GM12878 (cell line): ENCODE data around the gene OPRL1. TPM values are rescaled to one million over a fixed set of nuclear protein-coding genes. Genes with fewer than 3 reads are reported as not detected.

ENCODE experiments used
- ATAC-seq: fragments of 200-7000 bp; cut with Tn5 transposase; 3 replicates; pipeline ENCODE4 v1.9.1; 2020; ENCODE audit warnings: mild to moderate bottlenecking, moderate library complexity
- BruUV-seq: library from RNA; stranded (reverse); fragments of 400-500 nt; replicated peaks from 2 replicates; lab custom pipeline; 2021; lab: Mats Ljungman, UMichigan
- CTCF ChIA-PET: fragments of 300-600 bp; sonication (Branson Sonifier 250); formaldehyde crosslinking; extraction: SDS; loops from one replicate; lab custom pipeline; 2021; ENCODE audit warnings: inconsistent platforms; lab: Yijun Ruan, JAX
- POLR2A ChIA-PET: fragments of 350-600 bp; formaldehyde crosslinking; extraction: SDS; loops from one replicate; lab custom pipeline; 2021; ENCODE audit warnings: inconsistent platforms; lab: Charles Lee
- RAD21 ChIA-PET: fragments of 300-600 bp; sonication (Branson Sonifier 250); formaldehyde crosslinking; loops from one replicate; lab custom pipeline; 2023; ENCODE audit warnings: antibody characterized with exemption; ENCODE audit not compliant: unreplicated experiment; lab: Charles Lee
- SMC1A ChIA-PET: fragments of 300-600 bp; sonication (Branson Sonifier 250); formaldehyde crosslinking; loops from one replicate; lab custom pipeline; 2023; ENCODE audit not compliant: unreplicated experiment, uncharacterized antibody; lab: Charles Lee
- DNase-seq: peaks from one replicate; pipeline ENCODE4 v3.0.0-alpha.2; 2011; ENCODE audit warnings: low read depth, low spot score
- FAIRE-seq: peaks from 3 replicates; lab custom pipeline; 2011; peaks lifted over from hg19 to GRCh38; lab: Jason Lieb, UNC
- H2AFZ ChIP-seq: 2 replicates; pipeline ENCODE4 v1.6.0; 2011; ENCODE audit warnings: low read depth, low read length, control low read depth; ENCODE audit not compliant: control insufficient read depth
- H3K27ac ChIP-seq: 2 replicates; pipeline ENCODE4 v1.5.1; 2011; ENCODE audit warnings: control low read depth; ENCODE audit not compliant: control insufficient read depth, insufficient read depth
- H3K27me3 ChIP-seq, 2 experiments: replicated peaks in 1 of 2; 2 replicates each; pipeline versions ENCODE4 v1.6.0 to v1.6.1; 2011; ENCODE audit warnings: low read length in 1 of 2; ENCODE audit not compliant: control insufficient read depth in 2 of 2, insufficient read depth in 2 of 2
- H3K36me3 ChIP-seq, 2 experiments: 2 replicates each; pipeline ENCODE4 v1.5.1; 2011; ENCODE audit warnings: low read length in 1 of 2; ENCODE audit not compliant: control insufficient read depth in 2 of 2, insufficient read depth in 2 of 2
- H3K4me1 ChIP-seq: 2 replicates; pipeline ENCODE4 v1.6.1; 2011; ENCODE audit warnings: mild to moderate bottlenecking, low read length, moderate library complexity, mixed read lengths; ENCODE audit not compliant: control insufficient read depth, insufficient read depth
- H3K4me2 ChIP-seq: 2 replicates; pipeline ENCODE4 v1.6.0; 2011; ENCODE audit warnings: control low read depth; ENCODE audit not compliant: control insufficient read depth, insufficient read depth
- H3K4me3 ChIP-seq: fragments of 200-600 bp; sonication (generic); 2 replicates; pipeline ENCODE4 v1.5.1; 2016
- H3K79me2 ChIP-seq: 2 replicates; pipeline ENCODE4 v1.6.0; 2011; ENCODE audit warnings: low read length; ENCODE audit not compliant: control insufficient read depth, insufficient read depth
- H3K9ac ChIP-seq: 2 replicates; pipeline ENCODE4 v1.8.0; 2011; ENCODE audit warnings: low read length, control low read depth, mixed read lengths; ENCODE audit not compliant: control insufficient read depth, insufficient read depth
- H3K9me3 ChIP-seq: replicated peaks from 3 replicates; pipeline ENCODE4 v1.5.1; 2011; ENCODE audit warnings: mild to moderate bottlenecking, low read length; ENCODE audit not compliant: control insufficient read depth, insufficient read depth
- H4K20me1 ChIP-seq: 2 replicates; pipeline ENCODE4 v1.6.0; 2011; ENCODE audit not compliant: control insufficient read depth, insufficient read depth
- ASH2L ChIP-seq: fragments of 300-600, 200-600 bp; sonication (generic); IDR thresholded peaks from 2 replicates; pipeline ENCODE4 v1.6.1; 2017; ENCODE audit warnings: low read depth, mild to moderate bottlenecking, borderline replicate concordance
- BMI1 ChIP-seq: fragments of 450-650 bp; IDR thresholded peaks from 2 replicates; pipeline ENCODE4 v1.6.1; 2016; ENCODE audit warnings: mild to moderate bottlenecking, moderate library complexity, borderline replicate concordance
- CEBPB ChIP-seq, 2 experiments: fragments of 150-350 bp in 1 of 2; IDR thresholded peaks; 2 replicates each; pipeline ENCODE4 v1.6.1; 2012 to 2014; ENCODE audit warnings: low read depth in 2 of 2, low read length in 2 of 2, borderline replicate concordance in 1 of 2, inconsistent platforms in 1 of 2
- CREM ChIP-seq: IDR thresholded peaks from 2 replicates; pipeline ENCODE4 v1.6.1; 2014; ENCODE audit warnings: antibody characterized with exemption, low read depth
- E2F8 ChIP-seq: fragments of 450-650 bp; IDR thresholded peaks from 2 replicates; pipeline ENCODE4 v1.6.1; 2018; ENCODE audit warnings: mild to moderate bottlenecking, low read depth, moderate library complexity; ENCODE audit not compliant: partially characterized antibody
- EED ChIP-seq: sonication (generic); IDR thresholded peaks from 2 replicates; pipeline ENCODE4 v1.6.1; 2016; ENCODE audit warnings: antibody characterized with exemption, low read depth
- EGR1 ChIP-seq, 2 experiments: IDR thresholded peaks; 1 replicate in 1 of 2; 2 replicates in 1 of 2; pipeline ENCODE4 v1.6.1; 2011 to 2012; ENCODE audit warnings: low read depth in 2 of 2, low read length in 2 of 2, borderline replicate concordance in 1 of 2, mild to moderate bottlenecking in 1 of 2, moderate library complexity in 1 of 2
- FOXK2 ChIP-seq: fragments of 450-650 bp; IDR thresholded peaks from 2 replicates; pipeline ENCODE4 v1.6.1; 2017; ENCODE audit warnings: mild to moderate bottlenecking, moderate library complexity
- HCFC1 ChIP-seq: fragments of 150-350 bp; IDR thresholded peaks from 2 replicates; pipeline ENCODE4 v1.6.1; 2014; ENCODE audit warnings: low read length
- IKZF1 ChIP-seq: fragments of 450-650 bp; conservative IDR thresholded peaks from 2 replicates; pipeline ENCODE4 v1.6.1; 2017; ENCODE audit warnings: antibody characterized with exemption, mild to moderate bottlenecking
- MEF2B ChIP-seq: fragments of 450-650 bp; IDR thresholded peaks from 2 replicates; pipeline ENCODE4 v1.6.1; 2018; ENCODE audit warnings: mild to moderate bottlenecking, moderate library complexity; ENCODE audit not compliant: partially characterized antibody, poor library complexity, severe bottlenecking
- NFIC ChIP-seq: IDR thresholded peaks from 2 replicates; pipeline ENCODE4 v1.6.1; 2012; ENCODE audit warnings: low read depth, mild to moderate bottlenecking, inconsistent platforms, low read length, moderate library complexity
- NFYB ChIP-seq: IDR thresholded peaks from 2 replicates; pipeline ENCODE4 v1.6.1; 2011; ENCODE audit warnings: low read depth, mild to moderate bottlenecking, low read length, improper control_type of control experiment, moderate library complexity; ENCODE audit not compliant: insufficient read depth
- PAX5 ChIP-seq: IDR thresholded peaks from 2 replicates; pipeline ENCODE4 v1.6.1; 2011; ENCODE audit warnings: low read depth, low read length, borderline replicate concordance
- SMAD5 ChIP-seq: IDR thresholded peaks from 2 replicates; pipeline ENCODE4 v1.6.1; 2016; ENCODE audit warnings: antibody characterized with exemption, low read depth
- SUPT20H ChIP-seq: IDR thresholded peaks from 2 replicates; pipeline ENCODE4 v1.6.1; 2011; ENCODE audit warnings: low read depth, mild to moderate bottlenecking, low read length, moderate library complexity, borderline replicate concordance; ENCODE audit not compliant: control insufficient read depth
- YBX1 ChIP-seq: fragments of 450-650 bp; IDR thresholded peaks from 2 replicates; pipeline ENCODE4 v1.6.1; 2016; ENCODE audit warnings: antibody characterized with exemption
- WGBS: methylation state at CpG from one replicate; pipeline ENCODE4 v1.1.6; 2016; ENCODE audit warnings: low lambda C conversion rate; ENCODE audit not compliant: insufficient replicate concordance, insufficient coverage; ENCODE audit errors: missing lambda C conversion rate; 5-methylcytosine and 5-hydroxymethylcytosine counted together
- in situ Hi-C: fragments of 300-500 bp; cut with MboI; formaldehyde crosslinking; loops from 9 replicates; pipeline ENCODE4 v1.14.3; 2018; ENCODE audit warnings: mixed read lengths
- intact Hi-C: fragments of 100-400 bp; cut with micrococcal nuclease; formaldehyde crosslinking; loops from one replicate; pipeline ENCODE4 v1.14.2; 2022; ENCODE audit not compliant: unreplicated experiment
- polyA plus RNA-seq, 11 experiments: library from polyadenylated mRNA; depleted of rRNA in 4 of 11; unstranded in 6 of 11; stranded (reverse) in 5 of 11; fragments of >200 nt; fragmentation: Nextera tagmentation in 4 of 11; fragmentation: Illumina TruSeq in 1 of 11; extraction: Ambion mirVana in 4 of 11; extraction: Trizol in 1 of 11; gene quantifications; 1 replicate in 1 of 11; 2 replicates in 10 of 11; pipeline versions ENCODE4 v1.2.1 to v1.2.3, GENCODE V29; 2011 to 2016; ENCODE audit warnings: inconsistent platforms in 2 of 11, missing spikeins in 2 of 11, low read depth in 1 of 11
- total RNA-seq, 4 experiments: library from RNA; depleted of rRNA in 3 of 4; stranded (reverse); fragments of >200 nt in 3 of 4; fragmentation: Illumina TruSeq in 1 of 4; extraction: Trizol in 1 of 4; gene quantifications; 2 replicates each; pipeline versions ENCODE4 v1.2.1 to v1.2.3, GENCODE V29; 2013 to 2021

Gene OPRL1
- total and polyA plus RNA-seq, 10 of the 15 experiments (the other 5 are each of a cell fraction or from before 2014, with no cell fraction given) = 0.04 to 0.41 (median 0.24) TPM; not detected in 1

- intact Hi-C loops = no loop called here
- Histone ChIP-seq H3K27ac (no peak overlapping the region), H3K9ac (no peak overlapping the region), H3K27me3 (no peaks in the 10 kb centered on the region), H3K4me1 (no peaks in the 10 kb centered on the region), H2AFZ (no peak overlapping the region)
- SMC1A ChIA-PET = no interaction called here
- in situ Hi-C loops = no loop called here
- DNase-seq = no peak
- WGBS = 22% methylated on average over 5 of the region's 5 CpGs
- no peak for TF ChIP-seq YBX1
- no peak for TF ChIP-seq PAX5
- TF ChIP-seq E2F8 = no peak
- TF ChIP-seq, all 136 proteins: peak for 0
- no peaks in the 10 kb centered on the region for H3K79me2 ChIP-seq
- ChIA-PET RAD21 (no interaction called here), CTCF (no interaction called here), POLR2A (no interaction called here)
- no peak for FAIRE-seq
- peaks cover 5% of the 10 kb centered on the region; the same call in 2 of the 3 replicates for H3K9me3 ChIP-seq
- ATAC-seq = no peak
- H3K4me3 ChIP-seq = no peak overlapping the region
- H3K4me2 ChIP-seq = no peak overlapping the region
- no TSS peak for BruUV-seq
- H4K20me1 ChIP-seq = no peaks in the 10 kb centered on the region
- H3K36me3 ChIP-seq = no peaks in the 10 kb centered on the region
These were observed 68.7 kb downstream of the OPRL1 start for GRCh38 chr20:64148581-64148980.

GRCh38 chr20:64149141-64149540 lies 69.3 kb downstream of the OPRL1 start:
- POLR2A ChIA-PET = no interaction called here
- no peak overlapping the region for H3K9ac ChIP-seq
- H2AFZ ChIP-seq = no peak overlapping the region
- H3K4me2 ChIP-seq = no peak overlapping the region
- SMC1A ChIA-PET = no interaction called here
- H4K20me1 ChIP-seq = no peaks in the 10 kb centered on the region
- 54% methylated on average over 7 of the region's 7 CpGs for WGBS
- DNase-seq = no peak
- no TSS peak for BruUV-seq
- H3K36me3 ChIP-seq = no peaks in the 10 kb centered on the region
- H3K9me3 ChIP-seq = peaks cover 5% of the 10 kb centered on the region; the same call in 2 of the 3 replicates
- in situ Hi-C loops (no loop called here), intact Hi-C loops (no loop called here)
- H3K27ac ChIP-seq = no peak overlapping the region
- CTCF ChIA-PET = no interaction called here
- no peak overlapping the region for H3K4me3 ChIP-seq
- no peaks in the 10 kb centered on the region for H3K27me3 ChIP-seq
- FAIRE-seq = no peak
- RAD21 ChIA-PET = no interaction called here
- H3K4me1 ChIP-seq = no peaks in the 10 kb centered on the region
- no peak for ATAC-seq
- H3K79me2 ChIP-seq = no peaks in the 10 kb centered on the region
- TF ChIP-seq BMI1 = no peak
- no peak for TF ChIP-seq NFYB
- no peak for TF ChIP-seq HCFC1
- TF ChIP-seq ASH2L = no peak
- TF ChIP-seq EGR1 (IDR thresholded peaks at IDR 0.05; ENCODE audit: borderline replicate concordance in 1 of 2, low read depth in 2 of 2, low read length in 2 of 2) = no peak
- TF ChIP-seq FOXK2 = no peak
- no peak for TF ChIP-seq SMAD5
- no peak for TF ChIP-seq IKZF1
- TF ChIP-seq CREM = no peak
- no peak for TF ChIP-seq EED
- TF ChIP-seq MEF2B = no peak
- TF ChIP-seq CEBPB (IDR thresholded peaks at IDR 0.05; ENCODE audit: borderline replicate concordance in 1 of 2, low read depth in 2 of 2, low read length in 2 of 2) = no peak
- TF ChIP-seq NFIC = no peak
- TF ChIP-seq SUPT20H = no peak
